ENCODE data around the gene OIP5.
"Not testable (repeated sequence)": the region's sequence is repeated elsewhere in the genome, so short reads cannot be mapped to it uniquely, and the experiment has no call there.

Gene OIP5

DNA sequence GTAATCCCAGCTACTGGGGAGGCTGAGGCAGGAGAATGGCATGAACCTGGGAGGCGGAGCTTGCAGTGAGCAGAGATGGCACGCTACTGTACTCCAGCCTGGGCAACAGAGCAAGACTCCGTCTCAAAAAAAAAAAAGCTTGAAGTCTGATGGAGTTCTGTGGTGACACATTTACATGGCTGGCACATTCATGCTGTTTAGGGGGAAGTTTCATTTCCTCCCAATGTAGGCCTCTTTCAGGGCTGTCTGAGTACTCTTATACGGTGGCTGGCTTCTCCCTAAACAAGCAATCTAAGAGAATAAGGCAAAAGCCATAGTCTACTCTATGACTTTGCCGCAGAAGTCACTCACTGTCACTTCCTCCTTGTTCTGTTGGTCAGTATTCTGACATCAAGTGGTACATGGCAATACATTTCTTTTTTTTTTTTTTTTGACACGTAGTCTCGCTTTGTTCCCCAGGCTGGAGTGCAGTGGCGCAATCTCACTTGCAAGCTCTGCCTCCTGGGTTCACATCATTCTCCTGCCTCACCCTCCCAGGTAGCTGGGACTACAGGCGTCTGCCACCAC, 41.2 kb downstream of the OIP5 start:
- Histone ChIP-seq H3K27me3 (ENCODE audit: control insufficient read depth, insufficient read depth, low read length) (no peaks in the 10 kb centered on the region), H3K9me3 (ENCODE audit: control insufficient read depth, low read length) (no peaks in the 10 kb centered on the region), H3K4me3 (ENCODE audit: low read length) (no peak overlapping the region), H3K4me1 (ENCODE audit: control insufficient read depth, insufficient read depth, low read length) (no peaks in the 10 kb centered on the region), H3K9ac (ENCODE audit: low read length) (no peak overlapping the region), H3K36me3 (ENCODE audit: control insufficient read depth, insufficient read depth, low read length) (peaks cover 9% of the 10 kb centered on the region)

GRCh38 chr15:41289953-41290352, 42.4 kb downstream of the OIP5 start:
- Histone ChIP-seq H3K36me3 (ENCODE audit: control insufficient read depth, insufficient read depth, low read length) (peaks cover 8% of the 10 kb centered on the region), H3K4me1 (ENCODE audit: control insufficient read depth, insufficient read depth, low read length) (peaks cover 3% of the 10 kb centered on the region)

GRCh38 chr15:41288464-41288863, 43.9 kb downstream of the OIP5 start:
- no peaks in the 10 kb centered on the region for H3K27me3 ChIP-seq (ENCODE audit: control insufficient read depth, insufficient read depth, low read length)
- no peak overlapping the region for H3K4me3 ChIP-seq (ENCODE audit: low read length)
- H3K9me3 ChIP-seq (ENCODE audit: control insufficient read depth, low read length): no peaks in the 10 kb centered on the region
- H3K4me1 ChIP-seq (ENCODE audit: control insufficient read depth, insufficient read depth, low read length): peaks cover 3% of the 10 kb centered on the region
- H3K9ac ChIP-seq (ENCODE audit: low read length): no peak overlapping the region
- H3K36me3 ChIP-seq (ENCODE audit: control insufficient read depth, insufficient read depth, low read length): peaks cover 5% of the 10 kb centered on the region

More at GRCh38 chr15:41289953-41290352, 42.4 kb downstream of the OIP5 start:
- H3K9me3 ChIP-seq (ENCODE audit: control insufficient read depth, low read length): no peaks in the 10 kb centered on the region
- no peak overlapping the region for H3K9ac ChIP-seq (ENCODE audit: low read length)
- H3K4me3 ChIP-seq (ENCODE audit: low read length): no peak overlapping the region
- H3K27me3 ChIP-seq (ENCODE audit: control insufficient read depth, insufficient read depth, low read length): no peaks in the 10 kb centered on the region

- Histone ChIP-seq H3K27me3 (ENCODE audit: control insufficient read depth, insufficient read depth, low read length) (no peaks in the 10 kb centered on the region), H3K9ac (ENCODE audit: low read length) (no peak overlapping the region), H3K36me3 (ENCODE audit: control insufficient read depth, insufficient read depth, low read length) (peaks cover 5% of the 10 kb centered on the region), H3K9me3 (ENCODE audit: control insufficient read depth, low read length) (no peaks in the 10 kb centered on the region), H3K4me1 (ENCODE audit: control insufficient read depth, insufficient read depth, low read length) (peaks cover 6% of the 10 kb centered on the region), H3K4me3 (ENCODE audit: low read length) (no peak overlapping the region)
These were observed 45.6 kb downstream of the OIP5 start for GRCh38 chr15:41286665-41287333.

- peaks cover 6% of the 10 kb centered on the region for H3K4me1 ChIP-seq (ENCODE audit: control insufficient read depth, insufficient read depth, low read length)
- H3K36me3 ChIP-seq (ENCODE audit: control insufficient read depth, insufficient read depth, low read length): peaks cover 5% of the 10 kb centered on the region
- H3K27me3 ChIP-seq (ENCODE audit: control insufficient read depth, insufficient read depth, low read length): no peaks in the 10 kb centered on the region
- H3K9me3 ChIP-seq (ENCODE audit: control insufficient read depth, low read length): no peaks in the 10 kb centered on the region
- H3K4me3 ChIP-seq (ENCODE audit: low read length): peak overlapping the region; percentile 34
- peak overlapping the region; percentile 85 for H3K9ac ChIP-seq (ENCODE audit: low read length)
These were observed 47.1 kb downstream of the OIP5 start for GRCh38 chr15:41285285-41285684.

DNA sequence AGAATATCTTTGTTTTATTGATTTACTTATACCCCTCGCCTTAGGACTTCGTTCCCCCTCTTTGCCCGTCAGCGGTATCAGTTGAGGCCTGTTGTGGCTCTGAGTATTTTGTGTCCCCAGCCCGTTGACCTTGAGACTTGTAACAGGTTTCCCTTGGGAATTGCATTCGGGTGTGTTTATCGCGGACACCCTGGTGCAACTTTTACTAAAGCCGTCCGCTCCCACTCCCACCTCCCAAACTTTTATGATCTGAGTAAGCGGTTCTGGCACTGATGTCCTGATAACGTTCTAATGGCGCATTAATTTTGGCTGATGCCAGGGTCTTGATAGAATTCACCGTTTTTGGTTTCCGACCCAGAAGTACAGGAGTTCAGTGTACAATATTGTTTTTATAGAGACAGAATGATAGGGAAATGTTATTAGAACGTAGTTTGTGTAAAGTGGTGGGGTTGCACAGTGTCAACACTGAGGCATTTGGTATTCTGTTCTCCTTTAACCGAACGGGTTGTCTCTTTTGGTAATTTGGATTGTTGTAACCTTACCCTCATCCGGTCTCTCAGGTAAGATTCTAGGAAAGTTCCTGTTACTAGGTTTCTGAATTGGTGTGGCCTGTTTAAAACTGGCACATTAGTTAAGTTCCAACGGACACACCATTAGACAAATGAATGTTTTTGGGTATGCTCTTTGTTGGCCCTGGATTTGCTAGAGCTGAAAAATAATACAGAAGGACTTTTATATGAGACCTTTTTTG, 47.8 kb downstream of the OIP5 start:
- Histone ChIP-seq H3K9ac (ENCODE audit: low read length) (peak overlapping the region; percentile 85), H3K9me3 (ENCODE audit: control insufficient read depth, low read length) (no peaks in the 10 kb centered on the region), H3K4me3 (ENCODE audit: low read length) (peak overlapping the region; percentile 34), H3K36me3 (ENCODE audit: control insufficient read depth, insufficient read depth, low read length) (peaks cover 5% of the 10 kb centered on the region), H3K27me3 (ENCODE audit: control insufficient read depth, insufficient read depth, low read length) (no peaks in the 10 kb centered on the region), H3K4me1 (ENCODE audit: control insufficient read depth, insufficient read depth, low read length) (peaks cover 6% of the 10 kb centered on the region)

- Histone ChIP-seq H3K9me3 (ENCODE audit: control insufficient read depth, low read length) (no peaks in the 10 kb centered on the region), H3K4me1 (ENCODE audit: control insufficient read depth, insufficient read depth, low read length) (peaks cover 6% of the 10 kb centered on the region), H3K4me3 (ENCODE audit: low read length) (peak overlapping the region; percentile 34), H3K27me3 (ENCODE audit: control insufficient read depth, insufficient read depth, low read length) (no peaks in the 10 kb centered on the region), H3K36me3 (ENCODE audit: control insufficient read depth, insufficient read depth, low read length) (peaks cover 11% of the 10 kb centered on the region), H3K9ac (ENCODE audit: low read length) (peak overlapping the region; percentile 85)
These were observed 48.6 kb downstream of the OIP5 start for GRCh38 chr15:41283653-41284426.

DNA sequence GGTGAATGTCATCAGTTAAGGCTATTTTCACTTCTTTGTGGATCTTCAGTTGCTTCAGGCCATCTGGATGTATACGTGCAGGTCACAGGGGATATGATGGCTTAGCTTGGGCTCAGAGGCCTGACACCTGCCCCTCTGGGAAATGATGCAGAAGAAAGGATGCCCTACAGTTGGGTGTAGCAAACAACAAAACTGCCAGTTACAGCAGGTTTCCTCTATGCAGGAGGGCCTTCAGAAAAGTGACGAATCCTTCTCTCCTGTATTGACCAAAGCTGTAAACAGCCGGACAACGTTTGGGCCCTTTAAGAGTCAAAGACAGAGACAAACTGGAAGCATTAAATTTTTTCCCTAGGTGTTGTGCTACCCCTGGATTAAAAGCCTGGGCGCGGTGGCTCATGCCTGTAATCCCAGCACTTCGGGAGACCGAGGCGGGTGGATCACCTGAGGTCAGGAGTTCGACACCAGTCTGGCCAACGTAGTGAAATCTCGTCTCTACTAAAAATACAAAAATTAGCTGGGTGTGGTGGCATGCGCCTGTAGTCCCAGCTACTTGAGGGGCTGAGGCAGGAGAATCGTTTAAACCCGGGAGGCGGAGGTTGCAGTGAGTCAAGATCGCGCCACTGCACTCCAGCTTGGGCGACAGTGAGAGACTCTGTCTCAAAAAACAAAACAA, 49.3 kb downstream of the OIP5 start:
- H3K27me3 ChIP-seq (ENCODE audit: control insufficient read depth, insufficient read depth, low read length); H3K36me3 ChIP-seq (ENCODE audit: control insufficient read depth, insufficient read depth, low read length); H3K4me1 ChIP-seq (ENCODE audit: control insufficient read depth, insufficient read depth, low read length); H3K9me3 ChIP-seq (ENCODE audit: control insufficient read depth, low read length): not testable (repeated sequence)
- Histone ChIP-seq H3K9ac (ENCODE audit: low read length) (peak overlapping the region; percentile 85), H3K4me3 (ENCODE audit: low read length) (peak overlapping the region; percentile 34)

- H3K27me3 ChIP-seq (ENCODE audit: control insufficient read depth, insufficient read depth, low read length); H3K36me3 ChIP-seq (ENCODE audit: control insufficient read depth, insufficient read depth, low read length); H3K4me3 ChIP-seq (ENCODE audit: low read length): not testable (repeated sequence)
These were observed 50.0 kb downstream of the OIP5 start for GRCh38 chr15:41282436-41282835.

GRCh38 chr15:41281236-41281635, 51.2 kb downstream of the OIP5 start:
- peaks cover 6% of the 10 kb centered on the region for H3K36me3 ChIP-seq (ENCODE audit: control insufficient read depth, insufficient read depth, low read length)
- peaks cover 14% of the 10 kb centered on the region for H3K4me1 ChIP-seq (ENCODE audit: control insufficient read depth, insufficient read depth, low read length)
- no peaks in the 10 kb centered on the region for H3K27me3 ChIP-seq (ENCODE audit: control insufficient read depth, insufficient read depth, low read length)
- H3K4me3 ChIP-seq (ENCODE audit: low read length): no peak overlapping the region
- no peak overlapping the region for H3K9ac ChIP-seq (ENCODE audit: low read length)
- no peaks in the 10 kb centered on the region for H3K9me3 ChIP-seq (ENCODE audit: control insufficient read depth, low read length)

More at GRCh38 chr15:41282436-41282835, 50.0 kb downstream of the OIP5 start:
- not testable (repeated sequence) for H3K4me1 ChIP-seq (ENCODE audit: control insufficient read depth, insufficient read depth, low read length); H3K9me3 ChIP-seq (ENCODE audit: control insufficient read depth, low read length); H3K9ac ChIP-seq (ENCODE audit: low read length)

GRCh38 chr15:41279535-41280283, 52.7 kb downstream of the OIP5 start:
- Histone ChIP-seq H3K9me3 (ENCODE audit: control insufficient read depth, low read length) (no peaks in the 10 kb centered on the region), H3K27me3 (ENCODE audit: control insufficient read depth, insufficient read depth, low read length) (no peaks in the 10 kb centered on the region), H3K9ac (ENCODE audit: low read length) (no peak overlapping the region), H3K36me3 (ENCODE audit: control insufficient read depth, insufficient read depth, low read length) (peaks cover 12% of the 10 kb centered on the region), H3K4me1 (ENCODE audit: control insufficient read depth, insufficient read depth, low read length) (peaks cover 13% of the 10 kb centered on the region), H3K4me3 (ENCODE audit: low read length) (no peak overlapping the region)
